Measurements from ENCODE around the gene COX14.

The COX14 gene

DNA sequence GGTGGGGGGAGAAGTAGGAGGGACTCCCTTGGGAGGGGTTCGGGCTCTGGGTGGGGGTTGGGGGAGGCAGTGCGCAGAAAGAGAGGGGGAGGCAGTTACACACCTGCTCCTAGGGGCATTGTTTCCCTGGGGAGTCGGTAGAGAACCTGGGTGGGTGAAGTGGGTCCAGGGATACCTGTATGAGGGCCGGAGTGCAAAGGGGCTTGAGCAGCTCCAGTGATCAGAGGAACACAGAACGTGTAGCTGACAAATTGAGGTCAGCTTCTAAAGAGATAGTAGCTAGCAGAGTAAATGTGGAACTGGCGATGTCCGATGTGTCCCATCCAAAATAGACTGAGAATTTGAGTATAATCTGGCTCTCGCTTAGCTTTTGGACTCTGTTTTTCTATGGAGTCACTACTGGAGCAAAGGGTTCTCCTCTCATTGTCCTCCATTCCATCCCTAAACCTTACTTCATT, 26.4 kb upstream of the COX14 start:
- DNase-seq, result no peak

DNA sequence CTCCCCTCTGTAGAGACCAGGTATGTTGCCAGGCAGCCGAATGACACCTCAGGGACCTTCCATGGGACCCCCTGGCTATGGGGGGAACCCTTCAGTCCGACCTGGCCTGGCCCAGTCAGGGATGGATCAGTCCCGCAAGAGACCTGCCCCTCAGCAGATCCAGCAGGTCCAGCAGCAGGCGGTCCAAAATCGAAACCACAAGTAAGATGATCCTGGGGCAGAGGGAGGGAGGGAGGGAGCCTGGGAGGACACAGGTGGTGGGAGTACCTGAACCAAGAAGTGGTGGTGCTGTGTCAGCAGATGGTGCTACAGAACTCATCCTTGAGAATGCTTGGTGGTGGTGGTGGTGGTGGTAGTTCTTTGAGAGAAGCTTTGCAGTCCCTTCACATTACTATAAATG, 25.9 kb upstream of the COX14 start:
- no peak for DNase-seq

DNA sequence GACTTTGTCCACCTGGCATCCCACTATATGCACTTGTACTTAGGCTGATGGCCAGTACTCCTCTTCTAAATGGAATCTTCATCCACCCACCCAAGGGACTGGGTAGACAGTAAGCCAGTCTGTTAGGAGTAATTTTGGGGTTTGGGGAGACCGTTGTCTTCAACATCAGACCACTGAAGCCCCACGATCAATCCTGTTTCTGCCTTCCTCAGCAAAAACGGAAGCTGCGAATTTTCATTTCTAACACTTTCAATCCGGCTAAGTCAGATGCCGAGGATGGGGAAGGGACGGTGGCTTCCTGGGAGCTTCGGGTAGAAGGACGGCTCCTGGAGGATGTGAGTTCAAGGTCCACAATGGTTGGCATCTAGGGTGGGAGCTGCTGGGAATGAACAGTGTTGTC, 24.9 kb upstream of the COX14 start:
- DNase-seq, result no peak

DNA sequence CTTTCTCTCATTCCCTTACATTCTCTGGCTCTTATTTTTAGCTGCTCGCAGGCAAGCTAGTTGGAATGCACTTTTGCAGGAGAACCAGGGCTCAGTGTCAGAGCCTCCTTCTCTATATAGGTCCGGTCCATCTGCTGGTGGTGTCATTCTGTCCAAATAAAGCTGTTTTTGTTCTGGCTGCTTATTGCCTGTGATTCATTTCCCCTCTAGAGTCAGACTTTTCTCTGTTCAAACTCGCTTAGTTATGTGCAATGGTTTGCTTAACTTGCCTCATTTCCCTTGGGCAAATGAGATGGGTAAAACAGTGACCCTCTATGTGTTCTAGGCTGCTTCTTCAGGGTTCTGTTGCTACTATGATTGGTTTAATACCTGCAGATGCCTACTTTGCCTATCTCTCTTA, 24.0 kb upstream of the COX14 start:
- DNase-seq, result no peak

DNA sequence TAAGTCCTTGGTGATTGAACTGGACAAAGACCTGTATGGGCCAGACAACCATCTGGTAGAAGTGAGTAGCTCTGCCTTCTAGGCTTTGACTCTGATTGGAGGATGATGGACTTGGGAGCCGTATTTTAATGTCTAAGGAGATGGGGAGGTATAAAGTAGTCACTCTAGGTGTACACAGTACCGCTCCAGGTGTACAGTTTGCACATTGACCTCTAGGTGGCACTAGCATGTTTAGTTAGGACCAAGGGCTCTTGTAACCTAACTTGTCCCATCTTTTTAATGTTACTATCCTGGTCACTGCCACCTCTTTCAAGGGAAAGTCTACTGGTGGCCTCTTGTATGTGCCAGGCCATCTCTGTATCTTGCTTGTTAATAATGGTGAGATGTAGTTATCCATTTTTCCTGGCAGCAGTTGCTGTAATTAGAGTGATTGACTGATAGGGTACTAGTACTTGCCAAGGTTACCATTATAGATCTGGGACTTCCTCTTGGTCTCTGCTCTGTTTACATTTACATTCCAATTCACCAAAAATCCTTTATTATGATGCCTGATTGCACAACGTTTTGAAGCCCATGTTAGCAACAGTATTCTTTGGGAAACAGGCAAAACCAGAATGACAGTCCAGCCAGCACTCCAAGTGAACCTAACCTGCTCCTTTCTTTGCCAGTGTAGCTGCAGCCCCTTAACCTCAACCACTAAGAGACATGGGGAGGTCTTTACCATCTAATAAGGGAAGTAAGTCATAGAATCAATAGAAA, 23.3 kb upstream of the COX14 start:
- peak; percentile 46 for DNase-seq

DNA sequence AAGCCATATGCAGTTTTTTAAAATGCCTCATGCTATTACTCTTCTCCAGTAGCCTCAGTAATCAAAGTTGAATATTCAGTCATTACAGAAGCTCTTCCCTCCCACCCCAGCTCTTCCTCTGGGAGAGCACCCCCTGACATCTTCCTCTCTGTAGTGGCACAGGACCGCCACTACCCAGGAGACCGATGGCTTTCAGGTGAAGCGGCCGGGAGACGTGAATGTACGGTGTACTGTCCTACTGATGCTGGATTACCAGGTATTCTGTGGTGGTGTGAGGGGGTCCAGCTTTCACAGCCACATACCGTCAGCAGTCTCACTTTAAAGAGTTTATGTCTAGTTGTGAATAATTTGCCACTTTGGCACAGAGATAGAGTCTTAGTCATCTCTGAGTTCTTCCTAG, 22.3 kb upstream of the COX14 start:
- DNase-seq, result no peak

DNA sequence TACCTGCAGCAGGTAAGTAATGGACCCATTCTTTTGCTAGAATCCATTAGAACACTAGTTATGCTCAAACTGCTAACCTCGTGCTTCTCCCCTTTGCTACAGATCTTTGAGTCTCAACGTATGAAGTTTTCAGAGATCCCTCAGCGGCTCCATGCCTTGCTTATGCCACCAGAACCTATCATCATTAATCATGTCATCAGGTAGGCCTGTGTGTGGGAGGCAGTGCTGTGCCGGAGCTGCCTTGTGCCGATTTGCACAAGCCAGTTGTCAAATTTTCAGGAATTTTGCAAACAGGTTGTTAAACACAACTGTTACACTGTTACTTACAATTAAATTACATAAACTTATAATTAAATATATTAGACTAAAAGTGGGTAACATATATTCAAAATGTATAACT, 21.6 kb upstream of the COX14 start:
- DNase-seq, result no peak

DNA sequence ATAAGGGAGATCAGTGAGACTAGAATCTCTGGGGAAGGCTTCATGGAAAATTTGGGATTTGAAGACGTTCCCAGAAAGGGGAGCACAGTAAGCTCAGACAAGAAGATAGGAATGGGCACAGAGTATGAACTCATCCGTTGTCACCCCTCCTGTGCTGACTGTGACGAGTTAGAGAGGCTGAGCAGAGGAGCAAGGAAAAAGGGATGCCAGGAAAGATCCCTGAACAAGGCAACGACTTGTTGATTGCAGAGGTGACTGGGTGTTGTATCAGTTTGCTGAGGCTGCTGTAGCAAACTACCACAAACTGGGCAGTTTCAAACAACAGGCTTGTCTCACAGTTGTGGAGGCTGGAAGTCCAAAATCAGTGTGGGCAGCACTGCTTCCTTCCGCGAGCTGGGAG, 14.1 kb upstream of the COX14 start:
- no peak for DNase-seq

DNA sequence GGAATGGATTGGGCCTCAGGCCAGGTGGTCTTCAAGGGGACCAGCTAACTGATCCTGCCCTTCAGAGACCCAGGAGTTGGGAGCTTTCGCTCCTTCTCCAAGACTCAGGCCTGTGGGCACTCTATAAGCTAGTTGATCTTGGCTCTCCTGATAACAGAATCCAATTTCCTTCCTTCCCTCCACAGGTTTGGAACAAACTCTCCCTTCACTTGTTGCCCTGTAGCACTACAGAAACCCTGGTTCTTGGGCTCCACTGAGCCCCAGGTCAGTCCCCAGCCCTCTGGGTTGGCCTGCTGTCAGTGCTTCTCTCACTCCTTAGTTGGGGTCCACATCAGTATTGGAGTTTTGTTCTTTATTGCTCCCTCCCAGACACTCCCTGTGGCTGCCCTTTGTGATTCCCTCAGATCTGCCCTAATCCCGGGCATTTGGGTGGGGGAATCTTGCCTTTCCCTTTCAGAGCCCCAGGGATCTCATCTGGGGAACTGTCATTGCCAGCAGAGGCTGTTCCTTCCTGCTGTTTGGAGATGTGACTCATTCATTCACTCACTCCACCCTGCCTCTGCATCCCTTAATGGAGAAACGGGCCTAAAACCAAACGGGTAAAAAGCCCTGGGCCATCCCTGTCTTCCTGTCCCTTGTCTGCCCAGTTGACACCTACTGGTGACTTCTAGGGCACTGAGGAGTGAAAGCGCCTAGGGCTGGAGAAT, 12.6 kb upstream of the COX14 start:
- DNase-seq, result no peak

DNA sequence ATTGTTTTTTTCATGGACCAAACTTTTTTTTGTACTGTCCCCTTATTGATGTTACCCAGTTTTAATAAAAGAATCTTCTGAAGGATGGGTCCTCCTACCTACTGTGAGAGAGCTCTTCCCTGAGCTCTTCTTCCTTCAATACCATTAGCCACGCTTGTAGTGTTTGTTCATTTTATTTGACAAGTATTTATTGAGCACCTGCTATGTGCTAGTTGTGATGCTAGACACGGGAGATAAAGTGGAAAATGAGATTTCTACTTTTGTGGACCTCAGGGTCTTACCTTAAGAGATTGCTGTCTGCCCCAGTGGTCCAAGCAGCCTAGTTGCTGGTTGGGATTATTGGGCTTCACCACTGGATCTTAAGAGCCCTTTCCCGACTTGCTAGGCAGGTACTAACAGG, 11.5 kb upstream of the COX14 start:
- DNase-seq, result no peak

DNA sequence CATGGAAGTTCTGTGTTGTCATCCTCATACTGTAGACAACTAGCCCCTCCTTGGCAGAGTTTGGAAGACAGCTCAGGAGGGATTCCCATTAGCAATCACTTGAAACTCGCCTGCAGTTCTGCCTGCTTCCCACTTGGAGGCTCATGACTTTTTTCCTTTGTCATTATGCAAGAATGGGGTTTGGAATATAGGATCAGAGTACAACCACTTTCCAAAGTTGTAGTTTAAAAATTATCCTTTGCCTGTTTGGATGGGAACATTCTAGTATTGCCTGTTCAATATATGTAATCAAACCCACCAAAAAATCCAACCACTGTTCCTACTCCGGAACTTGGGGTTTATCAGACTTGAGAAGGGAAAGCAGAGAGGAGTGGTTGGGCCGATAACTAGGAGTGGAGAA, 10.4 kb upstream of the COX14 start:
- DNase-seq, result no peak

DNA sequence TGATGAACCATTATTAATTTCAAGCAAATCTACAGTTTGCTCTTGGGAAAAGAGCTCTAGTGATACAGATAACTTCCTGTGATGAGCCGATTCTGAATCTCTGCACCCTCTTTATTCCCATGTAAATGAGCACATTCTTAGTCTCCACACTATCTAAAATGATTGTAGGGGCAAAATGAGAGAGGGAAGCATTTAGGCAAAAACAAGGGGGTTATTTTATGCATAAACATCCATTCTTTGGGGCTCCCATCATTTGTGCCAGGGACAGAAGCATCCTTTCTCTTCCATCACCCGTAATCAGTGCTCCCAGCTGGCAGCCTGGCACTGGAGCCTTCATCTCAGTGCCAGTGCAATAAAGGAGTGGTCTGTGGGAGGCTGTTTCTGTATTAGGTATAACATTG, 9.9 kb upstream of the COX14 start:
- DNase-seq, result no peak

DNA sequence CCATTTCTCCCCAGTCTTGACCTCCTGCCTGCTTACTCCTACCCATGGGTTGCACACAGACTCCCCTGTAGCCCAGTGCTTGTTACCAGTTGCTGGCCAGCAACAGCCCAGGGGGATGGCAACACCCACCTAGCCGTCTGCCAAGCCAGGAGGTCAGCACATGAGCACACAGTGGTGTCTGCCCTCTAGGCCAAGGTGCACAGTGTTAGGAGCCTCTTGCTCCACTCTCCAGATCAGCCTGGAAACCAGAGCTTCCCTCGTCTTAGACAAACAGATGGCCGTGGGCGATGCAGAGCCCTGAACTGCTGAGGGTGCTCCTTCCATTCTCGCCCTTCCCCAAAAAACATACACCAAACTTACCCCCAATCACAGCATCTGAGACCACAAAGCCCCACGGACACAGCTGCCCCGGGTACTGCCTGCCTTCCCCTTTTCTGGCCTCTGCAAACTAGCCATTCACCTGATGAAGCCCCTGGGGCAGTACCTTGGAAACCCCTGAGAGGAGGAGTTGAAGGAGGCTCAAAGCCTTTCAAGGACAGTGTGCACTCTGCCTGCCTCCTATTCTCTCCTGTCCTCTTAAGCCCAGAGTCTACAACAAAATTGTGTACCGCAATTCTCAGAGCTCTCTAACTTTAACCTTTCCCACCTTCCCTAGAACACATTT, 9.3 kb upstream of the COX14 start:
- no peak for DNase-seq

DNA sequence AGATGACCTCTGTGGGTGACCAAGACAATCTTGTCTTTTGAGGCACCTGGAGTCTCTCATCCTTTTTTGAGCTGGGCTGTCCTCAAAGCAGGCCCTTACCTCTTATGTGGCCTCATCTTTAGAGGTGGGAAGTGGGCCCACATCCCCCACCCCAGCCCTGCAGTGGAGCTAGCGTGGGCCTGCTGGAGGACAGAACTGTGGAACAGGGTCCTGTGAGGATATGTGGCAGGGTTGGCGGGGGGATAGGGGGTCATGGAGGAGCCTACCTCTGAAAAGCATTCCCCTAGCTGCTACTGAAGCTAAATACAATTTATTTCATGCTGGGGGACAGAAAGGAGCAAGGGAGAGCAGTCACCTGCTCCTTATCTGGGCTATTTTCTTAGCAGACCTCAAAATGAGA, 8.7 kb upstream of the COX14 start:
- no peak for DNase-seq

DNA sequence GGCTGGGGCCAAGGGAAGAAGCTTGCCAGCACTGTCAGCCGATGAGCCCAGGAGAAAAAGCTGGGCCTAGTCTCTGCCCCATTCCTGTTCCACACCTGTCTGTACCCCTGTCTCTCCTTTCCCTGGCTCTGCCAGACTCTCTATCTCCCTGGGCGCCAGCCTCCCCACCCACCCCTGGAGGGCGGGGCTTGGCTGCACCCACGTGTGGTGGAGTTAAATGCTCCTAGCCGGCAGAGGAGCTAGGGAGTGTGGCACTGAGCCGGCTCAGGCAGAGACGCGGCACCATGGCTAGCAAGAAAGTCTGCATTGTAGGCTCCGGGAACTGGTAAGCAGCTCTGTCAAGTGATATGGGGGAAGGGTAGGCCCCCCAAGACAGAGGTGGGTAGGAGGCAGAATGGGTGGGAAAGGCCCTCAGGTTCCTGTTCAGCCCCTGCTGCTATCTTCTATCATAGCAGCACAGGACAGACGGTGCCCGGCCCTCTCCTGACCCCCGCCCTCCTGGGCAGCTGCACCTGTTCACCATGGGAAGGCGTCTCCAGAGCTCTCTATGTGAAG, 8.2 kb upstream of the COX14 start, which contains the start of gene GPD1:
Gene GPD1 (plus strand): TSS at position 242 of the 555 bp plus-strand sequence. CDS start 43 bp downstream, at position 285.
- DNase-seq, result peak; percentile 77

DNA sequence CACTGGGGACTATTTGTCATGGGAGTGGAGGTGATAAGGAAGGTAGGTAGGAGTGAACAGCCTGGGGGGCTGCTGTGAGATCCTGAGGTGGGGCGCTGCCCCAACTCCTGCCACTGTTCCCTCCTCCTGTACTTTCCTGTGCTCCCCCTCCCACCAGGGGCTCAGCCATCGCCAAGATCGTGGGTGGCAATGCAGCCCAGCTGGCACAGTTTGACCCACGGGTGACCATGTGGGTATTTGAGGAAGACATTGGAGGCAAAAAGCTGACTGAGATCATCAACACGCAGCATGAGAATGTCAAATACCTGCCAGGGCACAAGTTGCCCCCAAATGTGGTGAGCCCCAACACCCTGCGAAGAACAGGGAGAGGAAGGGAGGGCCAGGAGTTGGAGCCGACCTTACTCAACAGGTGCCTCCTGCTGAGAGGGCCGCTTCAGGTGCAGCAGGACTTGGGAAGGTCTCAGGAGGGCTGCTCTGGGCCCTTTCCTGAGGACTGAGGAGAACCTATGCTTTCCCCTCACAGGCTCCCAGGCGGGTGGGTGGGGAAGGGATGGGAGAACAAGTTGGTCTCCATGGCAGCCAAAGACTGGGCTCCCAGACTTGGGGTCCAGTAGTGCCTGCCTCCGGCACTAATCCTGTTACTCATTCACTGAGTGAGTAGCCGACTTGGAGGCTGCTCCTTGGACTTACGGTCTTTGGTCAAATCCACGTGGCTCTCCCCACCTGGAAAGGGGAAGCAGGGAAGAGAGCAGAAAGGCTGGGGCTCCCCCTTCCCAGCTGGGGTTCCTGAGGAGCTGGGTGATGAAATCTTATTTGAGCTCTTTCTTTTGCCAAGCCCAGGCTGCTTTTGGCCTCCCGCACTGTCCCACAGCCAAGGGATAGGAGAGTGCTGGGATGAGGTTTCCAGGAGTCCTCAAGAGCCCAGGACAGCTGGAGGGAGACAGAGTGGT, 7.3 kb upstream of the COX14 start:
- no peak for DNase-seq

DNA sequence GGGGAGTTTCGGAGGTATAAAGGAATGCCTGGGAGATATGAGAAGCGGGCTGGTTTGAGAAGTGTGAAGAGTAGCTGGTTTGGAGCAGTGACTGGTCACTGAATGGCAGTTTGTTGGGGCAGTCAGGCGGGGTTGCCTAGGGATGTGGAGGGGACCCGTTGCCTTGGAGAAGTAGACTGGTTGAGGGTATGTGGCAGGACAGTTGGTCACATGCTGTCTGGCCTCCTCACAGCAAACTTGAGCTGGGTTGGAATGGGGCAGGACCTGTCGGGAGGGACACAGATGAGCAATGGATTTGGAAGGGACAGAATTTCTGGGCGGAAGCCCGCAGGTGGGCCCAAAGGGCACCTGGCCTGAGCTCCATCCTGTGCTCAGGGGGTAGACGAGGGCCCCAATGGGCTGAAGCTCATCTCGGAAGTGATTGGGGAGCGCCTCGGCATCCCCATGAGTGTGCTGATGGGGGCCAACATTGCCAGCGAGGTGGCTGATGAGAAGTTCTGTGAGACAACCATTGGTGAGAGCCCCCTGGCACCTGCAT, 6.1 kb upstream of the COX14 start:
- no peak for DNase-seq

DNA sequence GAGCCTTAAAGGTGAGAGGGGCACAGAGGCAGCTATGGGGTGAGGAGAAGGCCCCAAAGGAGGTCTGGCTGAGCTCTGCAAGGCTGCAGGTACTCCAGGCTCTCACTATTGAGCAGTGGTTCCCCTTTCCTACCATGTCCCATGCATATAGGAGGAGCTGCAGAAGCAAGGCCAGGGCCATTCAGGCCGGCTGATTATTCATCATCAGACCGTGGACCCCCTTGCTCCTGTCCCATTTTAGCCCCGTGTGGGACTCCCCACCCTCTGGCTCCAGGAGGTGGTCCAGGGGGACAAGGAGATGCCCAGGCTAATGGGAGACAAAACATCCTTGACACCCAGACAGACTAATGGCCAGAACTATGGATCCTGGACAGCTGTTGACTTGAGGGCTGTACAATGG, 5.1 kb upstream of the COX14 start:
- DNase-seq, result no peak

DNA sequence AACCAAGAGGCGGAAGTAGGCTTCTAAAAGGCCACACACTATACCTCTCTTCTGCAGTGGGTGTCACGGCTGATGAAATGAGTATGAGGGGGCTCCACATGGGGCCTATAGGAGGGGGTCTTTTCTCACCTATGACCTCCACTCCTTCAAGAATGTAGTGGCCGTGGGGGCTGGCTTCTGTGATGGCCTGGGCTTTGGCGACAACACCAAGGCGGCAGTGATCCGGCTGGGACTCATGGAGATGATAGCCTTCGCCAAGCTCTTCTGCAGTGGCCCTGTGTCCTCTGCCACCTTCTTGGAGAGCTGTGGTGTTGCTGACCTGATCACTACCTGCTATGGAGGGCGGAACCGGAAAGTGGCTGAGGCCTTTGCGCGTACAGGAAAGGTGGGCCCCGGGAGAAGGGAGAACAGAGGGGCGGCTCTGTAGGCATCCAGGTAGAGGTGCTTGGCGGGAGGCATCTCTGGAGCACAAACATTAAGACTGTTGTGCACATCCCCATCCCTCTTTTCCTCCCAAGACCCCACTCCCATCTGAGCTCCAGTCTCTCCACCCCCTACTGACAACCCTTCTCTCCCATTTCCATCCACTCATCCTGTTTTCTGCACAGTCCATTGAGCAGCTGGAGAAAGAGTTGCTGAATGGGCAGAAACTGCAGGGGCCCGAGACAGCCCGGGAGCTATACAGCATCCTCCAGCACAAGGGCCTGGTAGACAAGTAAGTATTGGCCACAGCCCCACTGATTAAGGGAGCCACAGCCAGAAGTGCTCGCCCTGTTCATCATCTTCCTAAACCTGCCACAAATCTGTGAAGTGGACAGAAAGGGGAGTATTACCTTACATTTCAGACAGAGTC, 4.4 kb upstream of the COX14 start:
- peak; percentile 36 for DNase-seq

DNA sequence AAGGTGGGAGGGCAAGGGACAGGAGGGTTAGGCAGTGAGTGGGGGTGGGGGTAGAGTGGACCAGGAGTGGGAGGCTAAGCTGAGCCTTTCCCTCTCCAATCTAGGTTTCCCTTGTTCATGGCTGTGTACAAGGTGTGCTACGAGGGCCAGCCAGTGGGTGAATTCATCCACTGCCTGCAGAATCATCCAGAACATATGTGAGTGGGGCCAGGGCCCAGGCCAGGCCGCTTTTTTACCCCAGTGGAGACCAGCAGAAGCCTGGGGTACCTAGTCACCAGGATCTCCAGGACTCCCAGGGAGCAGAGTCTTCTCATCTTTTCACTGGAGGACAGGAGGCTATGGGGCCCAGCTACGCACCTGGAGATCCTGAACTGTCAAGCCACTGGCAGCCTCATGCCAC, 2.7 kb upstream of the COX14 start:
- DNase-seq, result no peak

DNA sequence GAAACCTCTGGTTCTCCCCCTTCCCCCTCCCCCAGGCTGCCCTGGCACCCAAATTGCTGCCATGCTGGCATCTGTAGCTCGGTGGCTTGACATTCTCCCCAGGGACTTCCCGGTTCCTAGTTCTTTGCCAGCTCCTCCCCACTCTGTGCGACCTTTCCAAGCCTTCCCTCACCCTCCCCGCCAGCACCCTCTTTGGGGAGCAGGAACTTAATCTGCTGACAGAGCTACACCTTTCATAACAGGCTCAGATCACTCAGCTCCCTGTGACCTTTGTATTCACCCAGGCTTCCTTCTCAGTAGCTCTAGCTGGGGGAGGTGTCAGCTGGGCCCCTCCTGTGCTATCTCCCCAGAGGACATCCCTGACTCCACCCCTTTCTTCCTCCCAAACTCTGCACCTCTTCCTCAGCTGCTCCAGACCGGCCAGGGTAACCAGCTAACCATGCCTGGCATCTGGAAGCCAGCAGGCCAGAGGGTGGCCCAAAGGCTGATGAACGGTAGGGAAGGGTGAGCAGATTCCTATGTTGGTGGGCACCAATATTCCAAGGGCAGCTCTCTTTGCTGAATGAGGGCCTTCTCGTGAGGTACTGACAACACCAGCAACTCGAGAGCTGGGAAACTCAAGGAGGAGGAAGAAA, 1.8 kb upstream of the COX14 start:
- DNase-seq, result no peak
